Keratinocyte (primary cell): ENCODE measurements around the gene FSIP1.

Source experiments
- EZH2 ChIP-seq: IDR thresholded peaks from one replicate; pipeline ENCODE4 v1.6.1; 2012; ENCODE audit warnings: inconsistent platforms, mild to moderate bottlenecking, low read length, moderate library complexity
- TF ChIP-seq, protein P1 (sequence below), 3 experiments: IDR thresholded peaks in 1 of 3; conservative IDR thresholded peaks in 1 of 3; optimal IDR thresholded peaks in 1 of 3; 2 replicates in 2 of 3; 3 replicates in 1 of 3; pipeline versions ENCODE3 to v1.5.1; 2011; ENCODE audit warnings: low read length in 3 of 3, mild to moderate bottlenecking in 3 of 3, moderate library complexity in 2 of 3, control low read depth in 1 of 3, inconsistent platforms in 1 of 3; ENCODE audit not compliant: insufficient read depth in 2 of 3; ENCODE audit errors: extremely low read depth in 1 of 3

DNA sequence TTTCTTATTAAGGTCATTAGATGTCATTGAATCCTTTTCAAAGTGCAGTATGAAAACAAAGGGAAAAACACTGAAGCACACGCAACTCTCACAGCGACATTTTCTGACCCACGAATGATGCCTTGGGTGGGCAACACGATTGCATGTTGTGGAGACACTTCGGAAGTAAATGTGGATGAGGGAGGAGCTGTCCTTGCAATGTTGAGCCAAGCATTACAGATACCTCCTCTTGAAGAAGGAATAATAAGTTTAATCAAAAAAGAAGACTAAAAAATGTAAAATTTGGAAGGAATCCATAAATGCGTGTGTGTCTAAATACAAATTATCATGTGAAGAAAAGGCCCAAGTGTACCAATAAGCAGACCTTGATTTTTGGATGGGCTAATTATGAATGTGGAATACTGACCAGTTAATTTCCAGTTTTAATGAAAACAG, 184.9 kb downstream of the FSIP1 start:
- TF ChIP-seq, protein P1, sequence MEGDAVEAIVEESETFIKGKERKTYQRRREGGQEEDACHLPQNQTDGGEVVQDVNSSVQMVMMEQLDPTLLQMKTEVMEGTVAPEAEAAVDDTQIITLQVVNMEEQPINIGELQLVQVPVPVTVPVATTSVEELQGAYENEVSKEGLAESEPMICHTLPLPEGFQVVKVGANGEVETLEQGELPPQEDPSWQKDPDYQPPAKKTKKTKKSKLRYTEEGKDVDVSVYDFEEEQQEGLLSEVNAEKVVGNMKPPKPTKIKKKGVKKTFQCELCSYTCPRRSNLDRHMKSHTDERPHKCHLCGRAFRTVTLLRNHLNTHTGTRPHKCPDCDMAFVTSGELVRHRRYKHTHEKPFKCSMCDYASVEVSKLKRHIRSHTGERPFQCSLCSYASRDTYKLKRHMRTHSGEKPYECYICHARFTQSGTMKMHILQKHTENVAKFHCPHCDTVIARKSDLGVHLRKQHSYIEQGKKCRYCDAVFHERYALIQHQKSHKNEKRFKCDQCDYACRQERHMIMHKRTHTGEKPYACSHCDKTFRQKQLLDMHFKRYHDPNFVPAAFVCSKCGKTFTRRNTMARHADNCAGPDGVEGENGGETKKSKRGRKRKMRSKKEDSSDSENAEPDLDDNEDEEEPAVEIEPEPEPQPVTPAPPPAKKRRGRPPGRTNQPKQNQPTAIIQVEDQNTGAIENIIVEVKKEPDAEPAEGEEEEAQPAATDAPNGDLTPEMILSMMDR (optimal IDR thresholded peaks at IDR 0.05 in 1 of 3, IDR thresholded peaks at IDR 0.05 in 1 of 3, conservative IDR thresholded peaks at IDR 0.05 in 1 of 3; ENCODE audit: extremely low read depth in 1 of 3, insufficient read depth in 2 of 3, low read length in 3 of 3): peak in 1 of 3 experiments; percentile 17
- TF ChIP-seq EZH2: no peak
